GM06990 (cell line): Measurements from ENCODE around the gene IL16.

ENCODE experiments used
- DNase-seq: peaks from one replicate; pipeline ENCODE4 v3.0.0-alpha.2; 2011; ENCODE audit not compliant: insufficient read length; ENCODE audit errors: extremely low read depth
- H3K27me3 ChIP-seq: replicated peaks from 2 replicates; pipeline ENCODE4 v1.6.0; 2011; ENCODE audit warnings: low read length; ENCODE audit not compliant: control insufficient read depth, insufficient read depth
- H3K36me3 ChIP-seq: 2 replicates; pipeline ENCODE4 v1.5.1; 2011; ENCODE audit warnings: low read length; ENCODE audit not compliant: control insufficient read depth, insufficient read depth
- H3K4me3 ChIP-seq: replicated peaks from 2 replicates; pipeline ENCODE4 v1.5.1; 2011; ENCODE audit warnings: low read depth, mild to moderate bottlenecking, control low read depth, low read length
- TF ChIP-seq, protein P1 (sequence below): IDR thresholded peaks from 2 replicates; pipeline ENCODE4 v1.5.1; 2011; ENCODE audit warnings: low read length, control low read depth, mild to moderate bottlenecking, inconsistent platforms; ENCODE audit not compliant: insufficient read depth, poor library complexity, severe bottlenecking

Gene IL16

DNA sequence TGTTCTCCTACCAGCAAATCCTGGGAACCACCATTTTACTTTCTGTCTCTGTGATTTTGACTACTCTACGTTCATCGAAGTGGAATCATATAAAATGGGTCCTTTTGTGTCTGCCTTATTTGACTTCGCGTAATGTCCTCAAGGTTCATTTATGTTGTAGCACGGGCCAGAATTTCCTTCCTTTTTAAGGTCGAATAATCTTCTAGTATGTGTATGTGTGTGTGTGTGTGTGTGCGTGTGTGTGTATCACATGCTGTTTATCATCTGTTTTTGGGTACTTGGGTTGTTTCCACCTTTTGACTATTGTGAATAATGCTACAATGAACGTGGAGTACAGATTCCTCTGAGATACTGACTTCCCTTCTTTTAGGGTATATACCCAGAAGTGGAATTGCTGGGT lies 91.9 kb downstream of the IL16 start:
- Histone ChIP-seq H3K4me3 (no peak overlapping the region), H3K27me3 (no peaks in the 10 kb centered on the region), H3K36me3 (no peaks in the 10 kb centered on the region)
- TF ChIP-seq, protein P1, sequence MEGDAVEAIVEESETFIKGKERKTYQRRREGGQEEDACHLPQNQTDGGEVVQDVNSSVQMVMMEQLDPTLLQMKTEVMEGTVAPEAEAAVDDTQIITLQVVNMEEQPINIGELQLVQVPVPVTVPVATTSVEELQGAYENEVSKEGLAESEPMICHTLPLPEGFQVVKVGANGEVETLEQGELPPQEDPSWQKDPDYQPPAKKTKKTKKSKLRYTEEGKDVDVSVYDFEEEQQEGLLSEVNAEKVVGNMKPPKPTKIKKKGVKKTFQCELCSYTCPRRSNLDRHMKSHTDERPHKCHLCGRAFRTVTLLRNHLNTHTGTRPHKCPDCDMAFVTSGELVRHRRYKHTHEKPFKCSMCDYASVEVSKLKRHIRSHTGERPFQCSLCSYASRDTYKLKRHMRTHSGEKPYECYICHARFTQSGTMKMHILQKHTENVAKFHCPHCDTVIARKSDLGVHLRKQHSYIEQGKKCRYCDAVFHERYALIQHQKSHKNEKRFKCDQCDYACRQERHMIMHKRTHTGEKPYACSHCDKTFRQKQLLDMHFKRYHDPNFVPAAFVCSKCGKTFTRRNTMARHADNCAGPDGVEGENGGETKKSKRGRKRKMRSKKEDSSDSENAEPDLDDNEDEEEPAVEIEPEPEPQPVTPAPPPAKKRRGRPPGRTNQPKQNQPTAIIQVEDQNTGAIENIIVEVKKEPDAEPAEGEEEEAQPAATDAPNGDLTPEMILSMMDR = no peak
- DNase-seq = no peak

DNA sequence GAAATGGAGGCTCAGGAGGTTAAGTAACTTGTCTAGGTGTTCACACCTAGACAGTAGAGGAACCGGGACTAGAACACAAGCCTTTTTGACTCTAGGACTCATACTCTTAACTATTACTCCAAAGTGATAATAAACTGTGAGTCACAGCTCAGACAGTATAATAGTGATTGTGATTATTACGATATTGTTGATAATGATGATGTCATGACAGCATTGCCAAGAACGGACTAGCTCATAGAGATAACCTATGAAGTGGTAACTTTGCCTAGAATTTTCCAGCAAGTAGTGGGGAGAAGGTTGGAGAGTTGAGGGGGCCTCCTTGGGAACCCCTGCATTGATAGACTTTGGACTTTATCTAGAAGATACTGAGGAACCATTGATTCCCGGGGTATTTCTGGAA lies 93.2 kb downstream of the IL16 start:
- TF ChIP-seq, protein P1 = no peak
- Histone ChIP-seq H3K4me3 (no peak overlapping the region), H3K27me3 (no peaks in the 10 kb centered on the region), H3K36me3 (no peaks in the 10 kb centered on the region)
- no peak for DNase-seq

DNA sequence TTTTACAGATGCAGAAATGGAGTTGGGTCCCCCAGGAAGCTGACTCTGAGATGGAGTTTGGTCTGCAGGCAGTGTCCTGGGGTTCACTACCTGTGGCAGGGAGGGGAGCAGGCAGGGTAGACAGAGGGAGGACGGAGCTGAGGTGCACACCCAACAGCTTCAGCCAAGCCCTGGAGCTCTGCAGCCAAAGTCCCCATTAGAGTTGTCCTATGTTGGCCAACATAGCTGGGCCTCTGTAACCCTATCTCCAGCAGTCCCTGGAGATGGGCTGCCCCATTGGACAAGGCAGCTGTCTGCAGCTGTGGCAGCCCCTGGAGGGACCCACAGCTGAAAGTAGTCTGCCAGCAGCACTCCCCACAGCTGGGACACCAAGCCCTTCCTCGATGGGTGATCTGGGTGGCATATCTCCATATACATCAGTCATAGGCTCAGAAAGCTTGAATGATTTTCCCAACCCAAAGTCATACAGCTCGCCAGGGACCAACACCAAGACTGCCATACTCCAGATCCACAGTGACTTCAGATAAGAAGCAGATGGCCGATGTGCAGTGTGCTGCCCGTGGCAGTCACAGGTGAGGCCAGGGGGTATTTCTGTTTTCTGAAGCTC lies 95.3 kb downstream of the IL16 start:
- TF ChIP-seq, protein P1 = no peak
- DNase-seq = no peak
- Histone ChIP-seq H3K27me3 (no peaks in the 10 kb centered on the region), H3K4me3 (peak overlapping the region; percentile 71), H3K36me3 (no peaks in the 10 kb centered on the region)

DNA sequence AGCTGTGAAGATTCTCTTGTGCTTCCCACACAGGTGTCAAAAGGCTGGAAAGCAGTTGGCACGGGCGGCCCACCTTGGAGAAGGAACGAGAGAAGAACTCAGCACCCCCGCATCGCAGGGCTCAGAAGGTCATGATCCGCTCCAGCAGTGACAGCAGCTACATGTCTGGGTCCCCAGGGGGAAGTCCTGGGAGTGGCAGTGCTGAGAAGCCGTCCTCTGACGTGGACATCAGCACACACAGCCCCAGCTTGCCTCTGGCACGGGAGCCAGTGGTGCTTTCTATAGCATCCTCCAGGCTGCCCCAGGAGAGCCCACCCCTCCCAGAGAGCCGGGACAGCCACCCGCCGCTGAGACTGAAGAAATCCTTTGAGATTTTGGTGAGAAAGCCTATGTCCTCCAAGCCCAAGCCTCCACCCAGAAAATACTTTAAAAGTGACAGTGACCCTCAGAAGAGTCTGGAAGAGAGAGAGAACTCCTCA lies 95.9 kb downstream of the IL16 start:
- Histone ChIP-seq H3K36me3 (no peaks in the 10 kb centered on the region), H3K4me3 (peak overlapping the region; percentile 71), H3K27me3 (no peaks in the 10 kb centered on the region)
- TF ChIP-seq, protein P1 = no peak
- DNase-seq = peak; percentile 70

DNA sequence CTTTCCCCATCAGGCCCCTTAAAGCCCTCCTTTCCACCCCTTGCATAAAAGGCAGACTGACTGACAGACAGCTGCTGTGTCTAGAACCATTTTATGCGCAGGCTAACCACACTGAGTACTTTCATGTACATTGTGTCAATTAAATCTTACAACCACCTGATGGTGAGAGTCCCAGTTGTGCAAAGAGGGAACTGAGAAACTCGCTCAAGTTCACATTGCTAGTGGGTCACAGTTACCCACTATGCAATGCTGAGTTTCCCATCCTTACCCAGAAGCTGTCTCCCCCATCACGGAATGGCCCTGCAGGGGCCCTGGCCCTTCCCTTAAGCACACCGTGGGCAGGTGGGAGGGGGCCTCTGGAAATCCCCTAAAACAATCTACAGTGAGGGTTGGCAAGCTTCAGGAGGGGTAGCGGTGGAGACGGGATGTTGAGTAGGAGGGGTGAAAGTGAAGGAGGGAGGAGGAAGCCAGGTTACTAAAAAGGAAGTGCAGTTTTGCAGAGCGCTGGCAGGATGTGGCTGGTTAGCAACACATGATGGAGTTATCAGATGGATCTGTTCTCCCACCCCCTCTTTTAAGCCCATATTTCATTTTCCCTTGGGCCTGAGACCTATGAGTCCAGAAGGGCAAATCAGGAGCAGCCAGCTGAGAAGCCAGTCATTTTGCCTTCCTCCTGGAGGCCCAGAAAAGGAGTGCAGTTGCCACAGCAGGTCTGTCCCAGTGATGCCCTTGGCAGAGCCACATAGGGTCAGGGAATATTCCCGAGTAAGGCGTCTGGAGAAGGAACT lies 97.2 kb downstream of the IL16 start:
- DNase-seq = peak; percentile 89

More for the DNA sequence above, 97.2 kb downstream of the IL16 start:
- Histone ChIP-seq H3K36me3 (no peaks in the 10 kb centered on the region), H3K27me3 (no peaks in the 10 kb centered on the region), H3K4me3 (peak overlapping the region; percentile 71)
- TF ChIP-seq, protein P1 = no peak
